NB4 (cell line): ENCODE measurements around the gene PSMC2.

Source experiments
- CTCF ChIP-seq: IDR thresholded peaks from one replicate; pipeline ENCODE4 v1.5.1; 2012; ENCODE audit warnings: low read depth, low read length
- MAX ChIP-seq: IDR thresholded peaks from 2 replicates; pipeline ENCODE4 v1.6.1; 2011; ENCODE audit warnings: low read depth, low read length
- MYC ChIP-seq: IDR thresholded peaks from 2 replicates; pipeline ENCODE4 v1.6.1; 2011; ENCODE audit warnings: low read depth, low read length
- POLR2A ChIP-seq: IDR thresholded peaks from 2 replicates; pipeline ENCODE4 v1.6.1; 2011; ENCODE audit warnings: mild to moderate bottlenecking; ENCODE audit not compliant: insufficient read length; ENCODE audit errors: extremely low read depth

GRCh38 chr7:103348959-103349358 lies 1.5 kb downstream of the PSMC2 start:
- no peak for TF ChIP-seq CTCF
- TF ChIP-seq MYC = no peak
- no peak for TF ChIP-seq POLR2A
- TF ChIP-seq MAX = no peak
